ENCODE measurements around the gene DISP3. TPM values are rescaled to one million over a fixed set of nuclear protein-coding genes. Genes with fewer than 3 reads are reported as not detected.

The DISP3 gene
- total RNA-seq, 1 donor from 2014 or later: 0.42 TPM

DNA sequence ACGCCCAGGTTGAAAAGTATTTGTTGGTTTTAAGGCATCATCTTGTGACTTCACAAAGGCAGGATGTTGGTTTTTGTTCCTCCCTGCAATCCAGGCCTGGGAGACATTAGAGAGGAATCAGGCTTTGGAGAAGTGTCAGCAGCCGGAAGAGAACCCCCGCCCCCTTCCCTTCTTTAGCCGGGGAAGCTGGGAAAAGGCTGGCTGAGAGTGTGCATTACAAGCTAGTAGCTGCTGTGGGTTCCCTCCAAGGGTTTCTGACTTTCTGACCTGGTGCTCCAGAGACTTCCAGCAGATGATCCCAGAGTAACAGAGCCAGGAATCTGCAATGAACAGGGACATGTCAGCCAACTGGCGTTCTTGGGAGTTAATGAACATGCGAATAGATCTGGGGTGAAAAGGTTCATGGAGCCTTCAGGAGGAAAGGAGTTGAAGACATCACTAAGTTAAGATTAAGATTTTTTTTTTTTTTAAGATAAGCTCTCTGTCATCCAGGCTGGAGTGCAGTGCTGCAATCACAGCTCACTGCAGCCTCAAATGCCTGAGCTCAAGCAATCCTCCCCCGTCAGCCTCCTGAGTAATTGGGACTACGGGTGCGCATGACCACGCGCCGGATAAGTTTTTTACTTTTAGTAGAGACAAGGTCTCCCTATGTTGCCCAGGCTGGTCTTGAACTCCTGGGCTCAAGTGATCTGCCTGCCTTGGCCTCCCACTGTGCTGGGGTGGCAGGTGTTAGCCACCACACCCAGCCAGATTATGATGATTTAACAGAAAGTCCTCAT, 7.5 kb downstream of the DISP3 start:
- no peaks in the 10 kb centered on the region for H3K4me1 Mint-ChIP-seq
- H3K4me3 Mint-ChIP-seq: no peak overlapping the region
- ChIA-PET POLR2A (no interaction called here), CTCF (no interaction called here)
- DNase-seq (no peak), ATAC-seq (ENCODE audit: low read depth) (no peak)
- TF ChIP-seq, protein P1, sequence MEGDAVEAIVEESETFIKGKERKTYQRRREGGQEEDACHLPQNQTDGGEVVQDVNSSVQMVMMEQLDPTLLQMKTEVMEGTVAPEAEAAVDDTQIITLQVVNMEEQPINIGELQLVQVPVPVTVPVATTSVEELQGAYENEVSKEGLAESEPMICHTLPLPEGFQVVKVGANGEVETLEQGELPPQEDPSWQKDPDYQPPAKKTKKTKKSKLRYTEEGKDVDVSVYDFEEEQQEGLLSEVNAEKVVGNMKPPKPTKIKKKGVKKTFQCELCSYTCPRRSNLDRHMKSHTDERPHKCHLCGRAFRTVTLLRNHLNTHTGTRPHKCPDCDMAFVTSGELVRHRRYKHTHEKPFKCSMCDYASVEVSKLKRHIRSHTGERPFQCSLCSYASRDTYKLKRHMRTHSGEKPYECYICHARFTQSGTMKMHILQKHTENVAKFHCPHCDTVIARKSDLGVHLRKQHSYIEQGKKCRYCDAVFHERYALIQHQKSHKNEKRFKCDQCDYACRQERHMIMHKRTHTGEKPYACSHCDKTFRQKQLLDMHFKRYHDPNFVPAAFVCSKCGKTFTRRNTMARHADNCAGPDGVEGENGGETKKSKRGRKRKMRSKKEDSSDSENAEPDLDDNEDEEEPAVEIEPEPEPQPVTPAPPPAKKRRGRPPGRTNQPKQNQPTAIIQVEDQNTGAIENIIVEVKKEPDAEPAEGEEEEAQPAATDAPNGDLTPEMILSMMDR (IDR thresholded peaks at IDR 0.05): no peak
- H3K27ac Mint-ChIP-seq: no peak overlapping the region
- peaks cover 39% of the 10 kb centered on the region for H3K27me3 Mint-ChIP-seq
- no peaks in the 10 kb centered on the region for H3K9me3 Mint-ChIP-seq
- H3K36me3 Mint-ChIP-seq (ENCODE audit: low read depth): no peaks in the 10 kb centered on the region
- intact Hi-C loops (cut with micrococcal nuclease): no loop called here

DNA sequence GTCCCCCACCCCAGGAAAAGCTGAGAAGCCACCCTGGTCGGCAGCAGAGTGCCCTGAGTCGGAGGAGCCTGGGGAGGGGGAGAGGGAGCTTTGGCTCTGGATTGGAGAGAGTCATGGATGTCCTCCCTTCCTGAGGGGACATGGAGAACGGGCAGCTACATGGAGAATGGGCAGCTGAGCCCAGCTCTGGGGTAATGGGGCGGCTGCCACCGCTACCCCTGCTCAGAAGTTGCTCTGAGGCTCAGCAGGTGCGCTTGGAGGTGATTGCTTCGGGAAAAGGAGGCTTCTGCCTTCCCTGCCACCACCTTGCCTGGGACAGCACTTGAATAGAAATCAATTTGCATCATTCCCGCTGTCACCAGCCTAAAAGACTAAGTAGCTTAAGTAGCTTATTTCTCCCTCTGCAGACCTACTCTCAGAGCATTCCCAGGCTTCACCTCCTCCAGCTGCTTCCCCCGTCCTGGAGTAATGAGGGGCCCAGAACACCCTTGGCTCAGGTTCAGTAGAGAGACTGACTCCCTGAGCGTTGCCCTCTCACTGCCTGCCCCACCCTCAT, 8.3 kb downstream of the DISP3 start:
- no peaks in the 10 kb centered on the region for H3K36me3 Mint-ChIP-seq (ENCODE audit: low read depth)
- H3K27me3 Mint-ChIP-seq: peaks cover 31% of the 10 kb centered on the region
- DNase-seq (no peak), ATAC-seq (ENCODE audit: low read depth) (no peak)
- no peaks in the 10 kb centered on the region for H3K9me3 Mint-ChIP-seq
- ChIA-PET POLR2A (no interaction called here), CTCF (no interaction called here)
- H3K4me1 Mint-ChIP-seq: no peaks in the 10 kb centered on the region
- H3K4me3 Mint-ChIP-seq: no peak overlapping the region
- no peak overlapping the region for H3K27ac Mint-ChIP-seq
- TF ChIP-seq, protein P1 (IDR thresholded peaks at IDR 0.05): no peak
- intact Hi-C loops (cut with micrococcal nuclease): no loop called here

DNA sequence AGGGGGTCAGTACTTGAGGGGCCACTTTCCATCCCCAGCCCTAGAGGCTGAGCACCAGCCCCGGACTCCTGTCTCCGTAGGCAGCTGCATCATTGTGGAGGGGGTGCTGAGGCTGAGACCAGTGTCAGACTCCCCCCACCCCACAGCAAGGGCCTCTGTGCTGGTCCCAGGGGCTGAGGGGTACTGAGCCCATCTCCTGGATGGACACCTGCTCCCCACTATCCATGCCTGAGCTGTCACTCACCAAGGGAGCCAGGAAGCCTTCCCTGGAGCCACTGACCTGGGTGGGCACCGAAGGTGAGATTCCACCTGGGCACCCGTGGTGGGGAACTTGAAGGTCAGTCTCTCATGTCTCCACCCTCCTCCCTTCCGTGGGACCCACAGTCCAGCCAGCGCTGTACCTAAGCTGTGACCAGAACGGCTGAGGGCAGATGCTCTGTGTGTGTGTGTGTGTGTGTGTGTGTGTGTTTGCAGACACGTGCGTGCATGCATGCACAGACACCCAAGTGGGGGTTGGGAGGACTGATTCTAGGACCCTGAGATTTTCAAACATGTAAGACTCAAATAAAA, 9.3 kb downstream of the DISP3 start:
- H3K4me3 Mint-ChIP-seq: no peak overlapping the region
- DNase-seq (no peak), ATAC-seq (ENCODE audit: low read depth) (no peak)
- POLR2A ChIA-PET: no interaction called here
- H3K27ac Mint-ChIP-seq: no peak overlapping the region
- H3K36me3 Mint-ChIP-seq (ENCODE audit: low read depth): no peaks in the 10 kb centered on the region
- TF ChIP-seq, protein P1 (IDR thresholded peaks at IDR 0.05): no peak
- peaks cover 24% of the 10 kb centered on the region for H3K27me3 Mint-ChIP-seq
- H3K4me1 Mint-ChIP-seq: no peaks in the 10 kb centered on the region
- intact Hi-C loops (cut with micrococcal nuclease): no loop called here
- CTCF ChIA-PET: no interaction called here
- H3K9me3 Mint-ChIP-seq: no peaks in the 10 kb centered on the region

DNA sequence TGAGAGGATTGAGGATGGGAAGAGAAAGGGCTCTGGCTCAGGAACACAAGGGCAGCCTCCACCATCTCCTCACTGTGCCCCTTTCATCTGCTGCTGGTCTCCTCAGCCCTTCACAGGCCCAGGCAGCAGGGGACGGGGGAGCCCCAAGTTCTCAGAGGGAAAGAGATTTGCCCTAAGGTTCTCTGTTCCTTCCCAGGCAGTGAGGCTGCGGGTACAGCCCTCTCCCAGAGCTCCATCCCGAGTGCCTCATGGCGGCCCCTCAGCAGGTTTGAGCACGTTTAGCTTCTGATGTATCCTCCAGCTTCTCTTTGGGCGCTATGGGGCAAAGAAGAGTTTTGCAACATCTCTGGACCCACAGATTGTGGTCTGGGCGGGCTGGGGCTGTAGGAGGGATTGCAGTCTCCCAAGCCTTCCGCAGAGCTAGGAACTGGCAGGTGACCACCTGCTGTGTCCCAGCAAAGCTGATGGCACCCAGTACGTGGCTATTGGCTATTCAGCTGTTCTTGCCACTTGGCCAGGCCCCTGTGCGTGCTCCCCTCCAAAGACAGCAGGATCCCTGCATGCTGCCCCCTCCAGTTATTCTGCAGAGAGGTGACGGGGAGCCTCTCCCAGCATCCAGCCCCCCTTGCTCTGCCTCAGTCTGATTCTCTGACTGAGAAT, 10.1 kb downstream of the DISP3 start:
- ATAC-seq (ENCODE audit: low read depth): no peak
- no peak for DNase-seq
- H3K4me3 Mint-ChIP-seq: no peak overlapping the region
- no peaks in the 10 kb centered on the region for H3K36me3 Mint-ChIP-seq (ENCODE audit: low read depth)
- intact Hi-C loops (cut with micrococcal nuclease): no loop called here
- H3K27me3 Mint-ChIP-seq: peaks cover 24% of the 10 kb centered on the region
- POLR2A ChIA-PET: no interaction called here
- no peaks in the 10 kb centered on the region for H3K4me1 Mint-ChIP-seq
- CTCF ChIA-PET: no interaction called here
- H3K9me3 Mint-ChIP-seq: peaks cover 4% of the 10 kb centered on the region
- no peak overlapping the region for H3K27ac Mint-ChIP-seq
- TF ChIP-seq, protein P1 (IDR thresholded peaks at IDR 0.05): no peak

DNA sequence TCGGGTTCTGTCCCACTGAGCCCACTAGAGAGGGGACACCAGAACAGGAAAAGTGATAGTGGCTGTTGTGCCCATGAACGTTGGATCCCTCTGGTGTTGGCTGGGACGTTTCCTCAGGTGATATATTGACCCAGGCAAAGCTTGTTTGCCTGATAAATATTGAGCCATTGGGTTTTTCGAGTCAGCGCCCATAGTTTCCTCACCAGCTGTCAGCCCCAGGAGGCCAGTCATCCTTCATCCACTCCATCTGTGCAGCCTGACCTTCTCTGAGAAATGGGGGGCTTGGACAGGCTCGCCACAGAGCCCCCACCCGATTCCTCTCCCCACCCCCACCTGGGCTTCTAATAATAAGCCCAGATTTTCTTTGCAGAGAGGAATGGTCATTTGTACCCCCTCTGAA, 13.3 kb downstream of the DISP3 start:
- ATAC-seq (ENCODE audit: low read depth) (no peak), DNase-seq (no peak)
- POLR2A ChIA-PET: interaction anchor here (0.6 kb wide), 1 partner anchor 556 kb away, joined by 3 read pairs; no protein-coding TSS in a partner anchor
- intact Hi-C loops (cut with micrococcal nuclease): no loop called here
- H3K4me3 Mint-ChIP-seq: no peak overlapping the region
- TF ChIP-seq, protein P1 (IDR thresholded peaks at IDR 0.05): no peak
- peaks cover 4% of the 10 kb centered on the region for H3K9me3 Mint-ChIP-seq
- H3K27ac Mint-ChIP-seq: no peak overlapping the region
- H3K36me3 Mint-ChIP-seq (ENCODE audit: low read depth): no peaks in the 10 kb centered on the region
- peaks cover 11% of the 10 kb centered on the region for H3K27me3 Mint-ChIP-seq
- CTCF ChIA-PET: no interaction called here
- H3K4me1 Mint-ChIP-seq: no peaks in the 10 kb centered on the region

All from activated B cell treated with CpG ODN at 0.5 μM for 24 hours (primary cell).